ENCODE measurements around the gene BPIFB6.

DNA sequence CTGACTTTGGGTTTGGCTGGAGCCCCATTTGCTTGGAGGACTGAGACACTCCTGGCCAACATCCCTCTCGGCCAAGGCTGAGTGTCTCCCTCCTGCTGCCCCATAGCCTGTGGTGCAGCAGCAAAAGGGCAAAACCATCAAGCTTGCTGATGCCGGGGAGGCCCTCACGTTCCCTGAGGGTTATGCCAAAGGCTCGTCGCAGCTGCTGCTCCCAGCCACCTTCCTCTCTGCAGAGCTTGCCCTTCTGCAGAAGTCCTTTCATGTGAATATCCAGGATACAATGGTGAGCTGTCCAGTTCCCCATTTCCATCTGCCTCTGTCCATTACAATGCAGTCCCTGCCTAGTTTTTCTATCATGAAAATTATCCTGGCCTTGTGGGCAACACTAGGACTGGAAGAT is 6.0 kb downstream of the BPIFB6 start:
- TF ChIP-seq, protein P1, sequence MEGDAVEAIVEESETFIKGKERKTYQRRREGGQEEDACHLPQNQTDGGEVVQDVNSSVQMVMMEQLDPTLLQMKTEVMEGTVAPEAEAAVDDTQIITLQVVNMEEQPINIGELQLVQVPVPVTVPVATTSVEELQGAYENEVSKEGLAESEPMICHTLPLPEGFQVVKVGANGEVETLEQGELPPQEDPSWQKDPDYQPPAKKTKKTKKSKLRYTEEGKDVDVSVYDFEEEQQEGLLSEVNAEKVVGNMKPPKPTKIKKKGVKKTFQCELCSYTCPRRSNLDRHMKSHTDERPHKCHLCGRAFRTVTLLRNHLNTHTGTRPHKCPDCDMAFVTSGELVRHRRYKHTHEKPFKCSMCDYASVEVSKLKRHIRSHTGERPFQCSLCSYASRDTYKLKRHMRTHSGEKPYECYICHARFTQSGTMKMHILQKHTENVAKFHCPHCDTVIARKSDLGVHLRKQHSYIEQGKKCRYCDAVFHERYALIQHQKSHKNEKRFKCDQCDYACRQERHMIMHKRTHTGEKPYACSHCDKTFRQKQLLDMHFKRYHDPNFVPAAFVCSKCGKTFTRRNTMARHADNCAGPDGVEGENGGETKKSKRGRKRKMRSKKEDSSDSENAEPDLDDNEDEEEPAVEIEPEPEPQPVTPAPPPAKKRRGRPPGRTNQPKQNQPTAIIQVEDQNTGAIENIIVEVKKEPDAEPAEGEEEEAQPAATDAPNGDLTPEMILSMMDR (IDR thresholded peaks at IDR 0.05): no peak
- no peak for TF ChIP-seq POLR2A (IDR thresholded peaks at IDR 0.05)
